Gastrocnemius medialis (tissue), 4 donors: Measurements from ENCODE around the gene FARP1. TPM values are rescaled to one million over a fixed set of nuclear protein-coding genes. Genes with fewer than 3 reads are reported as not detected.
A peak's percentile ranks its signal among the peaks of the same experiment; 100 is the strongest.

Experiments used
- ATAC-seq, 2 donors: fragments of 150-250 bp; one replicate each; pipeline ENCODE4 v1.9.1; 2016
- DNase-seq, 2 donors: peaks; one replicate each; pipeline ENCODE4 v3.0.0-alpha.2; 2019
- H3K27ac ChIP-seq, 4 donors: fragments of 200-600 bp; sonication (generic); 1 replicate in 1 of 4; 2 replicates in 3 of 4; pipeline ENCODE4 v1.5.1; 2016 to 2018; ENCODE audit warnings: mild to moderate bottlenecking in 2 of 4, moderate library complexity in 1 of 4
- H3K27me3 ChIP-seq, 3 donors: fragments of 200-600 bp; sonication (generic) in 2 of 3; 1 replicate in 1 of 3; 2 replicates in 2 of 3; pipeline versions ENCODE4 v1.5.1 to v1.6.0; 2016 to 2019; ENCODE audit warnings: mild to moderate bottlenecking in 1 of 3, moderate library complexity in 1 of 3
- H3K36me3 ChIP-seq, 2 donors: fragments of 200-600 bp; sonication (generic) in 1 of 2; one replicate each; pipeline ENCODE4 v1.5.1; 2017 to 2018
- H3K4me1 ChIP-seq, 2 donors: fragments of 200-600 bp; sonication (generic) in 1 of 2; one replicate each; pipeline ENCODE4 v1.5.1; 2016 to 2017; ENCODE audit warnings: mild to moderate bottlenecking in 2 of 2
- H3K4me3 ChIP-seq, 4 donors: fragments of 200-600 bp; sonication (generic) in 3 of 4; 1 replicate in 1 of 4; 2 replicates in 3 of 4; pipeline ENCODE4 v1.5.1; 2016 to 2019; ENCODE audit warnings: mild to moderate bottlenecking in 2 of 4
- H3K9me3 ChIP-seq, 3 donors: fragments of 200-600 bp; sonication (generic) in 2 of 3; 1 replicate in 1 of 3; 2 replicates in 2 of 3; pipeline ENCODE4 v1.5.1; 2016 to 2019
- POLR2A ChIP-seq, 2 donors: fragments of 450-650 bp; IDR thresholded peaks; one replicate each; pipeline ENCODE4 v1.6.1; 2017; ENCODE audit warnings: antibody characterized with exemption in 2 of 2, mild to moderate bottlenecking in 2 of 2, moderate library complexity in 2 of 2
- in situ Hi-C, 4 donors: fragments of 200-750 bp; cut with MboI; loops; one replicate each; pipeline versions ENCODE4 v1.15.0 to v1.8.0; 2017; ENCODE audit warnings: low sequenced_read_pairs in 4 of 4
- intact Hi-C: fragments of 100-400 bp; cut with DNase I; formaldehyde crosslinking; loops from one replicate; pipeline ENCODE4 v1.15.1; 2023; ENCODE audit warnings: low total_unique reads
- total RNA-seq, 4 donors: library from RNA; depleted of rRNA; stranded (reverse); fragments of >200 nt; gene quantifications; one replicate each; pipeline versions ENCODE4 v1.1.0 to v1.2.3, GENCODE V29; 2016
- TF ChIP-seq, protein P1 (sequence below), 5 experiments: fragments of 450-650 bp in 3 of 5; fragments of 200-600 bp in 2 of 5; sonication (generic) in 2 of 5; IDR thresholded peaks in 4 of 5; conservative IDR thresholded peaks in 1 of 5; 1 replicate in 4 of 5; 2 replicates in 1 of 5; pipeline ENCODE4 v1.5.1; 2016 to 2019; ENCODE audit warnings: antibody characterized with exemption in 5 of 5, mild to moderate bottlenecking in 3 of 5, moderate library complexity in 3 of 5

Gene FARP1
- total RNA-seq, 4 donors from 2014 or later: 3.5 to 9.8 (median 4.9) TPM

DNA sequence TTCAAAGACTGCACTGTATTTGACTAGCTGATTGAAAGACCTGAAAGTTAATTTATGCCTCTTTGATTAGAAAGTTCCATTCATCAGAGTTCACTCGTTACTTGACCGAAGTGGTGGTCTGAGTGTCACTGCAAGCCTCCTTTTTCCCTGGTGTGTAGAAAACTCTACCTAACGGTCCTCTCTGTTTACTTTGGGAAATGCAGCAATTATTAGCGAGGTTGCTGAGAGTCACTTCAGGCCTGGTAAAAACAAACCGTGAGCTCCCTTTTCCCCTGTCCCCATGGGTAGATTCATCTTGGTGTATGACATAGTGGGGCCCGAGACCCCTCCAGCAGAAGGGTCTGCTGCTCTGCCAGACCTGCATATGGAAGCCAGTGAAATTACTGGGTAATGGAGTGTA is 161.0 kb downstream of the FARP1 start:
- in situ Hi-C loops: no loop called here

GRCh38 chr13:98305670-98306069 is 162.8 kb downstream of the FARP1 start:
- in situ Hi-C loops: no loop called here
- intact Hi-C loops: no loop called here
- ATAC-seq (no peak), DNase-seq (no peak)
- no peaks in the 10 kb centered on the region for H3K9me3 ChIP-seq
- no peak overlapping the region for H3K4me3 ChIP-seq
- no peaks in the 10 kb centered on the region for H3K36me3 ChIP-seq
- H3K4me1 ChIP-seq: peaks cover 0 to 17% of the 10 kb centered on the region in 2 donors
- no peak overlapping the region for H3K27ac ChIP-seq
- no peaks in the 10 kb centered on the region for H3K27me3 ChIP-seq
- TF ChIP-seq, protein P1, sequence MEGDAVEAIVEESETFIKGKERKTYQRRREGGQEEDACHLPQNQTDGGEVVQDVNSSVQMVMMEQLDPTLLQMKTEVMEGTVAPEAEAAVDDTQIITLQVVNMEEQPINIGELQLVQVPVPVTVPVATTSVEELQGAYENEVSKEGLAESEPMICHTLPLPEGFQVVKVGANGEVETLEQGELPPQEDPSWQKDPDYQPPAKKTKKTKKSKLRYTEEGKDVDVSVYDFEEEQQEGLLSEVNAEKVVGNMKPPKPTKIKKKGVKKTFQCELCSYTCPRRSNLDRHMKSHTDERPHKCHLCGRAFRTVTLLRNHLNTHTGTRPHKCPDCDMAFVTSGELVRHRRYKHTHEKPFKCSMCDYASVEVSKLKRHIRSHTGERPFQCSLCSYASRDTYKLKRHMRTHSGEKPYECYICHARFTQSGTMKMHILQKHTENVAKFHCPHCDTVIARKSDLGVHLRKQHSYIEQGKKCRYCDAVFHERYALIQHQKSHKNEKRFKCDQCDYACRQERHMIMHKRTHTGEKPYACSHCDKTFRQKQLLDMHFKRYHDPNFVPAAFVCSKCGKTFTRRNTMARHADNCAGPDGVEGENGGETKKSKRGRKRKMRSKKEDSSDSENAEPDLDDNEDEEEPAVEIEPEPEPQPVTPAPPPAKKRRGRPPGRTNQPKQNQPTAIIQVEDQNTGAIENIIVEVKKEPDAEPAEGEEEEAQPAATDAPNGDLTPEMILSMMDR (IDR thresholded peaks at IDR 0.05 in 4 of 5, conservative IDR thresholded peaks at IDR 0.05 in 1 of 5): no peak
- TF ChIP-seq POLR2A (IDR thresholded peaks at IDR 0.05): no peak

More for the DNA sequence above, 161.0 kb downstream of the FARP1 start:
- intact Hi-C loops: no loop called here
- Histone ChIP-seq H3K27ac (no peak overlapping the region), H3K9me3 (no peaks in the 10 kb centered on the region), H3K4me3 (no peak overlapping the region), H3K4me1 (peaks cover 3 to 21% of the 10 kb centered on the region in 2 donors), H3K27me3 (no peaks in the 10 kb centered on the region), H3K36me3 (no peaks in the 10 kb centered on the region)
- no peak for ATAC-seq
- no peak for DNase-seq
- TF ChIP-seq, protein P1 (IDR thresholded peaks at IDR 0.05 in 4 of 5, conservative IDR thresholded peaks at IDR 0.05 in 1 of 5): no peak
- TF ChIP-seq POLR2A (IDR thresholded peaks at IDR 0.05): no peak

DNA sequence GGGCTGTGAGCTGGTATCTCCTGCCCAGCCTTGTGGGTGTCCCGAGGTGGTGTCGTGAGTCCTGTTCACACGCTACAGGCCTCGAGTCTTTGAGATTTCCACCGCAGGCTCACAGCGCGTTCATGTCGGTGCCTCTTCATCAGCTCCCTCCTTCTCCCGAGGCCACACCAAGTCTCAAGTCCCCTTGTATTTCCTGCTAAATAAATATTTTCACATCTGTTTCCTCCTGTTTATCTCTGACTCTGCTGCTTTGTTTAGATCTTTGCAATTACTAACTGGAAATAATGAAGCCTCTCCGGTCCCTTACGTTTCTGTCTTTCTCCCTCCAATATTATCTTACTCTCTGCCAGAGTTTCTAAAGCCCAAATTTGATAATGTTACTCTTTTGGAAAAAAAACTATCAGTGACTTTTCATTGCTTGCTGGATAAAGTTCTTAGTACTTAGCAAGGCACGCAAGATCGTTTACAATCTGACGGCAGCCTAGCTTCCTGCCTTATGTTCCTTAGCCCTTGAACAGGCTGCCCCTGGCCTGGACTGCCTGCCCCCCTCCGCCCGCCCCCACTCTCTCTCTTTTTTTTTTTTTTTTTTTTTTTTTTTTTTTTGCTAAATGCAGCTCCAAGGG is 164.7 kb downstream of the FARP1 start:
- in situ Hi-C loops: no loop called here
- Histone ChIP-seq H3K4me1 (peaks cover 0 to 3% of the 10 kb centered on the region in 2 donors), H3K4me3 (no peak overlapping the region)

GRCh38 chr13:98308086-98308911 is 165.4 kb downstream of the FARP1 start:
- no peak for TF ChIP-seq POLR2A (IDR thresholded peaks at IDR 0.05)
- TF ChIP-seq, protein P1 (IDR thresholded peaks at IDR 0.05 in 4 of 5, conservative IDR thresholded peaks at IDR 0.05 in 1 of 5): no peak
- H3K4me3 ChIP-seq: no peak overlapping the region
- H3K36me3 ChIP-seq: no peaks in the 10 kb centered on the region
- intact Hi-C loops: no loop called here
- DNase-seq: no peak
- in situ Hi-C loops: no loop called here
- H3K4me1 ChIP-seq: peaks cover 0 to 3% of the 10 kb centered on the region in 2 donors
- no peaks in the 10 kb centered on the region for H3K27me3 ChIP-seq
- no peaks in the 10 kb centered on the region for H3K9me3 ChIP-seq
- no peak for ATAC-seq
- H3K27ac ChIP-seq: peak overlapping the region in 3 of 4 donors; percentile 36 to 53 (median 48)

More for the DNA sequence above, 164.7 kb downstream of the FARP1 start:
- ATAC-seq (no peak), DNase-seq (no peak)
- intact Hi-C loops: no loop called here
- TF ChIP-seq, protein P1 (IDR thresholded peaks at IDR 0.05 in 4 of 5, conservative IDR thresholded peaks at IDR 0.05 in 1 of 5): no peak
- no peak for TF ChIP-seq POLR2A (IDR thresholded peaks at IDR 0.05)
- H3K36me3 ChIP-seq: no peaks in the 10 kb centered on the region
- H3K9me3 ChIP-seq: no peaks in the 10 kb centered on the region
- no peaks in the 10 kb centered on the region for H3K27me3 ChIP-seq
- peak overlapping the region in 3 of 4 donors; percentile 36 to 53 (median 48) for H3K27ac ChIP-seq
